ENCODE measurements around the gene ELOA.

GRCh38 chr1:23800400-23801337 lies 57.4 kb downstream of the ELOA start, which contains the start of gene GALE:
- TF ChIP-seq EGR1 (IDR thresholded peaks at IDR 0.05) (peak; percentile 58; the same call in 1 of the 2 replicates), TEAD4 (IDR thresholded peaks at IDR 0.05) (peak; percentile 56; the same call in 1 of the 2 replicates), CREB1 (IDR thresholded peaks at IDR 0.05; ENCODE audit: low read depth) (peak; percentile 83), CEBPB (IDR thresholded peaks at IDR 0.05) (no peak), TAF1 (IDR thresholded peaks at IDR 0.05; ENCODE audit: low read depth) (peak; percentile 81), TCF12 (IDR thresholded peaks at IDR 0.05; ENCODE audit: low read depth) (peak; percentile 57; the same call in 1 of the 2 replicates), RAD21 (IDR thresholded peaks at IDR 0.05; ENCODE audit: low read depth) (no peak), REST (IDR thresholded peaks at IDR 0.05; ENCODE audit: low read depth) (no peak)
- TF ChIP-seq, protein P1, sequence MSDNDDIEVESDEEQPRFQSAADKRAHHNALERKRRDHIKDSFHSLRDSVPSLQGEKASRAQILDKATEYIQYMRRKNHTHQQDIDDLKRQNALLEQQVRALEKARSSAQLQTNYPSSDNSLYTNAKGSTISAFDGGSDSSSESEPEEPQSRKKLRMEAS (IDR thresholded peaks at IDR 0.05) = peak; percentile 74
